GM12874 (cell line): ENCODE measurements around the gene CD300H.

Experiments
- TF ChIP-seq, protein P1 (sequence below): IDR thresholded peaks from 2 replicates; pipeline ENCODE4 v1.5.1; 2011; ENCODE audit warnings: low read depth, mild to moderate bottlenecking, control low read depth, low read length, moderate library complexity; ENCODE audit not compliant: insufficient read depth

The CD300H gene

DNA sequence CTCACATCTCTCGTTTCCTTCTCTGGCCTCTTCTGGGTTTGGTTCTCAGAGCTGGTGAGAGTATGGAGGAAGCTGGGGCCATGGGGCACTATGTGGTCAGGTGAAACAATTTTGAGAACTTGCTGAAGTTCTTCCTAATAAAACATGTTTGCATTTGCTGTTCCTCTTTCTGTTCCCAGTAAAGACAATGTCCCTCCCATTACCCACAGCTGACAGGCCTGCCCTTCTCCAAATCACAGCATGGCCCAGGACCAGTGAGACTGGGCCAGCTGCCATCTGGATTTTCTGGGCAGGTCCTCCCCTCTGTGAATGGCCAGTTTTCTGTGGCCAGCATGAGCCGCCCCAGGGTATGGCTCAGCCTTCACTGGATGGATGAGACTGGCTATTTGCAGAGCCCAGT is at the start of gene CD300H:
CD300H (minus strand) TSS at position 113 of the 400 bp plus-strand sequence.
- TF ChIP-seq, protein P1, sequence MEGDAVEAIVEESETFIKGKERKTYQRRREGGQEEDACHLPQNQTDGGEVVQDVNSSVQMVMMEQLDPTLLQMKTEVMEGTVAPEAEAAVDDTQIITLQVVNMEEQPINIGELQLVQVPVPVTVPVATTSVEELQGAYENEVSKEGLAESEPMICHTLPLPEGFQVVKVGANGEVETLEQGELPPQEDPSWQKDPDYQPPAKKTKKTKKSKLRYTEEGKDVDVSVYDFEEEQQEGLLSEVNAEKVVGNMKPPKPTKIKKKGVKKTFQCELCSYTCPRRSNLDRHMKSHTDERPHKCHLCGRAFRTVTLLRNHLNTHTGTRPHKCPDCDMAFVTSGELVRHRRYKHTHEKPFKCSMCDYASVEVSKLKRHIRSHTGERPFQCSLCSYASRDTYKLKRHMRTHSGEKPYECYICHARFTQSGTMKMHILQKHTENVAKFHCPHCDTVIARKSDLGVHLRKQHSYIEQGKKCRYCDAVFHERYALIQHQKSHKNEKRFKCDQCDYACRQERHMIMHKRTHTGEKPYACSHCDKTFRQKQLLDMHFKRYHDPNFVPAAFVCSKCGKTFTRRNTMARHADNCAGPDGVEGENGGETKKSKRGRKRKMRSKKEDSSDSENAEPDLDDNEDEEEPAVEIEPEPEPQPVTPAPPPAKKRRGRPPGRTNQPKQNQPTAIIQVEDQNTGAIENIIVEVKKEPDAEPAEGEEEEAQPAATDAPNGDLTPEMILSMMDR = no peak

DNA sequence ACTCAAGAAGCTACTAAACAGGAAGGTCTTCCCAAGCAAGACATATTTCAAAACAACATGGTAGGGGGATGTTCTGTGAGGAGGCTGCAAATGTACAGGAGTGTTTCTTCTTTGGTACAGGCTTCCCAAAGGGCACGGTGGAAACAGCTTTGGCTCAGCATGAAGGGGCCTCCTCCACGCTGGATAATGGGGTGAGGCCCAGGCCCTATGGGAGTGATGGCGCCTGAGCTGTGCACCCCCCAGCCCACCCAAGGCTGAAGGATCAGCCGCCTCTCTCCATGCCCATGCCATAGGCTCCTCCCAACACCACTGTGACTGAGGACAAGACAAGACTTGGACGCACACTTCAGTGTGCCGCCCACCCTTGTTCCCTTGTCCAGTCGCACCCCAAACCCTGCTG is 49.4 kb upstream of the CD300H start:
- TF ChIP-seq, protein P1 = no peak

GRCh38 chr17:74612046-74612445 is 44.7 kb upstream of the CD300H start:
- TF ChIP-seq, protein P1 = no peak

DNA sequence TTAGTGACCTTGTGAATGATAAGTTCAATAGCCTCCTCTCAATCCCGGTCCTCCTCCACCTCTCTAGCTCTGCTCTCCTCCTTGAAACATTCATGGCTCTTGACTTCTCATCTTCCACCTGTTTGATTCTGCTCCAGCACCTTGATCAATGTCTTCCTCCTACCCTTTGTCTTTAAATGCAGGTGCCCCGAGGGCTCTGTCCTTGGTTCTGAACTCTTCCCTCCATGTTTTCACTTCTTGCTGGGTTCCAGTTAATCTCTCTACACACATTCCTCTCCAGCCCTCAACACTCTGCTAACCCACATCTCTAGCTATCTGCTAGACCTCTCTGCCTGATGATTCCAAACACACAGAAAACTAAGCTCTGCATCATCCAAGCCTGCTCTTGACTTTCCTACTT is 42.8 kb upstream of the CD300H start:
- TF ChIP-seq, protein P1 = no peak

DNA sequence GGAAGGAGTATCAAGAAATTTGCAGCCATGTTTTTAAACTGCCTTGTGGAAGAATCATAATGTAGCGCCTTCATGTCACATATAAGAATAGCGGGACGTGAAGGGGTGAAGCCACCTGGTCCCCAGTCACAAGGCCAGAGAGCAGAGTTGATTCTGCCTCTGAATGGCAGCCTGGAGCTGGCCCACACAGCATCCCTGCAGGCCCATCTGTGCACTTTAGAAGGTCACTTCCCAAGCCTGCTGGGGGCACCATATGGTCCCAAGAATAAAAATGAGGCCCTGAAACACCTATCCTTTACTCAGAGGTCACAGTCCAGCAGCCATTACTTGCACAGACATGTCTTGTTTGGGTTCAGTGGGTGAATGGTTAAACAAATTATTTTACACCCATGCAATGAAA is 41.2 kb upstream of the CD300H start:
- TF ChIP-seq, protein P1 = no peak

DNA sequence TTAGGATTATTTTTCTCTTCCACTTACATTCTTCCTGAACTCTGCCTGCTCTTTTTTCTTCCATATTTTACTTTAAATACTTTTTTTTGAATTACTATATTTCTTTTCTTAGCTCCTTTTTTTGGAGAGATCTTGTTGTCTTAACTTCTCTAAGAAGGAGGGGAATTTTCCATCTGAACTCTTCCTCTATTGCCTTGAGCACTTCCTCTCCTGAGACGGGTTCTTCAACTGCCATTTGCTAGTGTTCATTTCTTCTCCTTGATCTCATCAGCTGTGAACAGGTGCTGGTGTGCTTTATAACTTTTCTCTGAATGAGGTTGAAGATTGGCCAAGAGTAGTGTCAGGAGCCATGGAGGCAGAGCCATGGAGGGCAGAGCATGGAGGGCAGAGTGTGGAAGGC is 39.9 kb upstream of the CD300H start:
- TF ChIP-seq, protein P1 = no peak

DNA sequence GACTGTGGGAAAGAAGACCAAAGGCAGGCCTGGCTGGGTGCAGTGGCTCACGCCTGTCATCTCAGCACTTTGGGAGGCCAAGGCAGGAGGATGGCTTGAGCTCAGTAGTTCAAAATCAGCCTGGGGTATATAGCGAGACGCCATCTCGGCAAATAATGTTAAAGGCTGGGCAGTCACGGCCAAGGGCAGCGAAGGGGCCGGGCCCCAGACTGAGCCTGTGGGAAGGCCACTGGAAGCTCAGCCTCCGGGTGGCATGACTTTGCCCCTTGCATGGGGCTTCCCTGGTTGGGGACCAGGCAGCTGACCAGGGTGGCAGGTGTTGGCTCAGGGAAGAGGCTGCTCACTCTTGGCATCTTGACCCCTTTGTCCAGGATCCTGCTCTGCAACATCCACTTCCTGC is 38.7 kb upstream of the CD300H start:
- TF ChIP-seq, protein P1 = no peak

GRCh38 chr17:74605361-74605760 is 38.1 kb upstream of the CD300H start:
- TF ChIP-seq, protein P1 = no peak
